ENCODE results near the gene CHST15.

The CHST15 gene

DNA sequence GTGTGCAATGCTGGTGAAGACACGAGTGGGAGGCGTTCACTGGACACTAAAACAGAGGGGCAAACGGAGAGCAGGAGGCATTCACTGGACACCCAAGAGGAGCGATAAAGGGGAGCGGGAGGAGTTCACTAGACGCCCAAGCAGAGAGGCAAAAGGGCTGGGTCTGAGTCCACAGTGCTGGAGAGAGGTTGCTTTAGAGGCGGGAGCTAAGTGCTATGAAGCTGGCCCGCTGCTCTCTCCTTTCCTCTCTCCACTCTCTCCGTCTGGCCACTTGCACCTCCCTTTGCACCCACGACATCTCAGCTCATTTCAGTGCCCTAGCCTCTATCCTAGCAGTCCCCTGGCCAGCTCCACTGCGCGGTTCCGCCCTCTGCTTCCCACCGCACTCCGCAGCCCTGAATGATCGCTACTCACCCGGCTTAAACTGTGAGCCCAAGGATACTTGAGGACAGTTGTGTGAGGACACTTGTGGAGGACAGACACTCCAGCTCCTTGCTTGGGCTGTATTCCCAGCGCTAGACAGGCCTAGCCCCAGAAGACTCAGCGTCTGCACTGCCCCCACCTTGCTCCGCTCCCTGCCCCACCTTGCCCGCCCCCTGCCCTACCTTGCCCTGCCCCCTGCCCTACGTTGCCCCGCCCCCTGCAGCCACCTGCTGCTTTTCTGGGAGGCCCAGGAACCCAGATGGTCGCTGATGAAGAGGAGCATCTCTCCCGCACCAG is 123.0 kb downstream of the CHST15 start:
- no peak overlapping the region for H3K4me3 ChIP-seq (ENCODE audit: low read depth, low read length)
- DNase-seq (ENCODE audit: low read depth, low spot score), result no peak
- TF ChIP-seq, protein P1, sequence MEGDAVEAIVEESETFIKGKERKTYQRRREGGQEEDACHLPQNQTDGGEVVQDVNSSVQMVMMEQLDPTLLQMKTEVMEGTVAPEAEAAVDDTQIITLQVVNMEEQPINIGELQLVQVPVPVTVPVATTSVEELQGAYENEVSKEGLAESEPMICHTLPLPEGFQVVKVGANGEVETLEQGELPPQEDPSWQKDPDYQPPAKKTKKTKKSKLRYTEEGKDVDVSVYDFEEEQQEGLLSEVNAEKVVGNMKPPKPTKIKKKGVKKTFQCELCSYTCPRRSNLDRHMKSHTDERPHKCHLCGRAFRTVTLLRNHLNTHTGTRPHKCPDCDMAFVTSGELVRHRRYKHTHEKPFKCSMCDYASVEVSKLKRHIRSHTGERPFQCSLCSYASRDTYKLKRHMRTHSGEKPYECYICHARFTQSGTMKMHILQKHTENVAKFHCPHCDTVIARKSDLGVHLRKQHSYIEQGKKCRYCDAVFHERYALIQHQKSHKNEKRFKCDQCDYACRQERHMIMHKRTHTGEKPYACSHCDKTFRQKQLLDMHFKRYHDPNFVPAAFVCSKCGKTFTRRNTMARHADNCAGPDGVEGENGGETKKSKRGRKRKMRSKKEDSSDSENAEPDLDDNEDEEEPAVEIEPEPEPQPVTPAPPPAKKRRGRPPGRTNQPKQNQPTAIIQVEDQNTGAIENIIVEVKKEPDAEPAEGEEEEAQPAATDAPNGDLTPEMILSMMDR (IDR thresholded peaks at IDR 0.05; ENCODE audit: low read depth, low read length), result no peak
- in situ Hi-C loops (cut with HindIII; ENCODE audit: low sequenced_read_pairs), result no loop called here

DNA sequence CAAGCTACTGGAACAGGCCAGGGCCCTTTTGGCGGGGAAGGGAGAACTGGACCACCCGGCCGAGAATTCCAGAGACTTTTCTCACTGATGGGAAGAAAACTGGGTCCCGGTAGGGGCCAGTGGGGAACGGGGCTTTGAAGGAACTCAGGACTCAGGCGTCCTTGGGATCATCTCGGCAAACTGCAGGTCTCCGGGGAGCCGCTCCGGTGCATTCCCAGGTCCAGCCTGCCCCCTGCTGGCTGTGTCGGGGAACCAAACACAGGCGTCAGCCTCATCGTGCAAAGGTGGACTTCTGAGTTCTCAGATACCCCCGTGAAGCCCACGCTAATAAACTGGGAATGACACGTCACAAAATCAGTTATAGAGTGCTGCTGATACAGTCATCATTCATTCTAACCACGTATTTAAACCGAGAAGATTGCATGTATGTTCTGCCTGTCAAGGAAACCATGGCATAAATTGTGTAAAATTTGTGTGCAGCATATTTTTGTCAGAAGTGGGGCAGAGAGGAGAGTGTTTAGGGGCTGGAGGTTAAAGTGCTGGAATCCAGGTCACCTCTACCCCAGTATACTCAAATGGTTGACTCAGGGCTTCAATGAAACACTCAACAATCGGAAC is 125.7 kb downstream of the CHST15 start:
- TF ChIP-seq, protein P1 (IDR thresholded peaks at IDR 0.05; ENCODE audit: low read depth, low read length), result peak; percentile 91
- peak; percentile 43 for DNase-seq (ENCODE audit: low read depth, low spot score)
- no peak overlapping the region for H3K4me3 ChIP-seq (ENCODE audit: low read depth, low read length)
- in situ Hi-C loops (cut with HindIII; ENCODE audit: low sequenced_read_pairs), result no loop called here

DNA sequence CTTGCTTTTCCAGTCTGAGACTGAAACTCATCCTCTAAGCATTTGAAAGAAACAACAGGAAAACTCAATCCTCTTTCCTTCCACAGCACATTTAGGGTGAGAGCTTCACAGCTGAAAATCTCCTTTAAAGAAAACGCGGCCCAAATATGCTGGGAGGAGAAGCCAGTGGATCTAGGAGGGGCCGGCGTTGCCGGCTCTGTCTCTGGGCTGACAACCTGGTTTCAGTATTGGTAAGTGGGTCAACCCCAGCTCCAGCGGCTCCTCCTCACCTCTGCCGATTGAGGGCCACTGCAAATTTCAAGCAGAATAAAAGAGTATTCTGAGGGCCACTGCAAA is 126.5 kb downstream of the CHST15 start:
- no peak for DNase-seq (ENCODE audit: low read depth, low spot score)
- H3K4me3 ChIP-seq (ENCODE audit: low read depth, low read length), result no peak overlapping the region
- TF ChIP-seq, protein P1 (IDR thresholded peaks at IDR 0.05; ENCODE audit: low read depth, low read length), result no peak
- in situ Hi-C loops (cut with HindIII; ENCODE audit: low sequenced_read_pairs), result no loop called here

DNA sequence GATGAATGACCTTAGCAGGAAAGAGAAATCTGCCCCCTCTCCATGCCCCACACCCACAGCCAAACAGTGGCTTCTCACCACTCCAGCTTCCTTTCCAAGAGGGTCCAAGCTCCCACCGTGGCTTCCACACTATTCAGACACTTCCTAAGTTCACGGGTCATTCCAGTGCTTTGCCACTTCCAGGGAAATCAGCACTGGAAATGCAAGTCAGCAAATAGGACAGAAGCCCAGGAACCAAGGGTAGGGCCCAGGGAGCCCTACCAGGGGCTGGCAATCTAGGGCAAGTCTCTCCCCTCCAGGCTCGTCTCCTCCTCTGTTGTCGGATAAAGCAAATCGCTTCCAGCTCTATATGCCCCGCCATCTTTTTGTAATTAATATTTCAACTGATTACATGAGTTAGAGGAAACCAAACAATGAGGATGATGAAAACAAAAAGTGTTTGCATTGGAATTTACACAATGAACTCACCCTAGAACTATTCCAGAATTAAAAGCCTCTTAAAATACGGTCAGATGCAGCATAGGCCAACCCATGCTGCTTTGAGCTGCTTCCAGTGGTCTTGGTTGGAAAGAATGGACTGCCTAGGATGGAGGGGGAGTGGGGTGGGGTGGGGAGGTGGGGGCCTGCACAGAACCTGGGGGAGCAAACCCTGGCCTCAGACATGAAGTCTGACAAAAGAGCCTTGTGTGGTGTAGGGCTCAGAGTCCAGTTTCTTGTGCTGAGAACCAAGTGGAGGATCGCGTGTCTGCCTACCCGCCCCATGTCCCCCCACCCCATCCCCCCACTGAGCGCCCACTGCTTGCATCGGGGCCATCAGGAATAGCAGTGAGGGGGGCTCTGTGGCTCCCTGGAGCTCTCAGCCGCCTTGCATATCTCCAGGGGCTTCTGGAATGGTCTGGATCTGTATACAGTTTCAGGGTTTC is 127.2 kb downstream of the CHST15 start:
- no peak for DNase-seq (ENCODE audit: low read depth, low spot score)
- TF ChIP-seq, protein P1 (IDR thresholded peaks at IDR 0.05; ENCODE audit: low read depth, low read length), result no peak
- H3K4me3 ChIP-seq (ENCODE audit: low read depth, low read length), result no peak overlapping the region
- in situ Hi-C loops (cut with HindIII; ENCODE audit: low sequenced_read_pairs), result no loop called here

DNA sequence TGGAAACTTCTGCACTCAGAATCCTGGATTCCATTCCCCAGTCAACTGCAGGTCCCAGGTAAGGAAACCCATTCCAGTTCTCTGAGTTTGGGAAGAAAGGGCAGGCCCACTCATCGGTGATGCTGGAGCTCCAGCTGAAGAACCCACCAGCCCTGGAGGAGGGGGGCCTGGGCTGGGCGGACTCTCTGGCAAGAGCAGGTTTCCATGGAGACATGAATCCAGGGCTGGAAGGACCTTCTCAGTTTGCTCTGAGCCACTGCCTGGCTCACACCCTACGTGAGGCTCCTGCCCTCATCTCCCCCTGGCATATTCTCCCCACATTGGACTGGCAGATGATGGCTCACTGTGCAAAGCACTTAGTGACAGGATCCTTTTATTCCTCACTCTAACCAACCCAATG is 128.4 kb downstream of the CHST15 start:
- in situ Hi-C loops (cut with HindIII; ENCODE audit: low sequenced_read_pairs), result no loop called here
- no peak for DNase-seq (ENCODE audit: low read depth, low spot score)

More for the DNA sequence above, 128.4 kb downstream of the CHST15 start:
- H3K4me3 ChIP-seq (ENCODE audit: low read depth, low read length), result no peak overlapping the region
- TF ChIP-seq, protein P1 (IDR thresholded peaks at IDR 0.05; ENCODE audit: low read depth, low read length), result no peak

Data from astrocyte of the spinal cord (primary cell).